A549 (cell line): ENCODE data around the gene RPS27A.

Experiments
- BCL3 ChIP-seq: fragments of >200 bp; sonication (Bioruptor Twin); formaldehyde crosslinking; IDR thresholded peaks from 3 replicates; pipeline ENCODE4 v1.6.1; 2016
- CEBPB ChIP-seq, 2 experiments: fragments of >200 bp in 1 of 2; sonication (Bioruptor Twin) in 1 of 2; formaldehyde crosslinking in 1 of 2; IDR thresholded peaks; 2 replicates each; pipeline ENCODE4 v1.6.1; 2012 to 2016
- CTCF ChIP-seq: fragments of >200 bp; sonication (Bioruptor Twin); formaldehyde crosslinking; IDR thresholded peaks from 3 replicates; pipeline ENCODE4 v1.5.1; 2016
- EHMT2 ChIP-seq: fragments of 200-600 bp; sonication (generic); IDR thresholded peaks from 2 replicates; pipeline ENCODE4 v1.6.1; 2016; ENCODE audit warnings: antibody characterized with exemption, low read depth, mild to moderate bottlenecking, moderate library complexity
- EP300 ChIP-seq, 2 experiments: fragments of >200 bp; sonication (Bioruptor Twin); formaldehyde crosslinking; IDR thresholded peaks; 2 replicates in 1 of 2; 3 replicates in 1 of 2; pipeline ENCODE4 v1.6.1; 2016 to 2017
- HDAC2 ChIP-seq: fragments of 200-600 bp; sonication (generic); IDR thresholded peaks from 2 replicates; pipeline ENCODE4 v1.6.1; 2016
- HMGXB4 ChIP-seq: fragments of 250-450 bp; sonication (Bioruptor Pico); IDR thresholded peaks from 2 replicates; pipeline ENCODE4 v1.5.0; 2021; ENCODE audit warnings: mild to moderate bottlenecking, moderate library complexity, borderline replicate concordance
- HOXA7 ChIP-seq: fragments of 250-450 bp; sonication (Bioruptor Pico); IDR thresholded peaks from 2 replicates; pipeline ENCODE4 v1.5.0; 2020; ENCODE audit warnings: mild to moderate bottlenecking, moderate library complexity
- MAX ChIP-seq: IDR thresholded peaks from 2 replicates; pipeline ENCODE4 v1.6.1; 2012
- POLR2A ChIP-seq: IDR thresholded peaks from 2 replicates; pipeline ENCODE4 v1.6.1; 2012; ENCODE audit warnings: mild to moderate bottlenecking, low read length
- REST ChIP-seq: fragments of 200-600 bp; sonication (generic); IDR thresholded peaks from 2 replicates; pipeline ENCODE4 v1.6.1; 2016; ENCODE audit warnings: antibody characterized with exemption, mild to moderate bottlenecking, moderate library complexity
- RFX5 ChIP-seq: fragments of 450-650 bp; IDR thresholded peaks from 2 replicates; pipeline ENCODE4 v1.7.1; 2014; ENCODE audit warnings: antibody characterized with exemption, mild to moderate bottlenecking, moderate library complexity
- USF2 ChIP-seq: fragments of 450-650 bp; IDR thresholded peaks from 2 replicates; pipeline ENCODE4 v1.6.1; 2014; ENCODE audit warnings: antibody characterized with exemption

GRCh38 chr2:55232084-55232862 lies at the start of gene RPS27A, which contains the start of gene CLHC1:
- TF ChIP-seq MAX (peak; percentile 78), HDAC2 (no peak), HOXA7 (CRISPR knock-in tag) (no peak), USF2 (no peak), CTCF (no peak), POLR2A (peak; percentile 92), EP300 (IDR thresholded peaks at IDR 0.05) (no peak), BCL3 (peak; percentile 83; the same call in 2 of the 3 replicates), HMGXB4 (CRISPR knock-in tag) (no peak), EHMT2 (no peak), RFX5 (no peak), CEBPB (IDR thresholded peaks at IDR 0.05) (no peak), REST (0 out of 2 replicates have a peak, but pooled peaks have one; percentile 13)
